Stimulated activated CD4-positive, alpha-beta T cell treated with anti-CD3 and anti-CD28 coated beads, Interleukin-4, amount 100 ng/mL, for 1 hour (primary cell): ENCODE data around the gene FANCD2.
"Not testable (repeated sequence)": the region's sequence is repeated elsewhere in the genome, so short reads cannot be mapped to it uniquely, and the experiment has no call there.

Experiments used
- DNase-seq: peaks from one replicate; pipeline ENCODE4 v3.0.0-alpha.2; 2020

Gene FANCD2

DNA sequence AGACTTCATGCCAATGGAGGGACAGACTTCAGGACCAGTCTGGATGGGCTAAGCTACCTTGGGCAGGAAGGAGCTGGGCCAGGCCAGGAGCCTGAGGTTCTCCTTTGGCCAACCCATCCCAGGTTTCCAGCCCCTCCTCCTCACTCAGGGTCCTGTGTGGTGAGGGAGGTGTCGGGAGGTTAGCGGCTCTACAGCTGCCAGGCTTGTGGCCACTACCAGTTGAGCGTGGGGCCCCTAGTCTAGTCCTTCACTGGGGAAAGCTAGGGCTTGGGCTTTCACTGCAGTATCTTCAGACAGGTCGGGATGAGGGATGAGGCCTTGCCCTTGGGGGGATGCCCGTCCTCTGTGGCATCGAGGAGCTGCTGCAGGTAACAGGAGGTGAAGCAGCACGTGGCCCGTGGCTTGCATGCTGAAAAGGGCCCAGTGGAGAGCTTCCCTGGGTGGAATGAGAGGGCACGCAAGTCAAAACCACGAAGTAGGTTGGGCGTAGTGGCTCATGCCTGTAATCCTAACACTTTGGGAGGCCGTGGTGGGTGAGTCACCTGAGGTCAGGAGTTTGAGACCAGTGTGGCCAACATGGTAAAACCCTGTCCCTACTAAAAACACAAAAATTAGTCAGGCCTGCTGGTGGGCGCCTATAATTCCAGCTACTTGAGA is 8.5 kb upstream of the FANCD2 start:
- no peak for DNase-seq

DNA sequence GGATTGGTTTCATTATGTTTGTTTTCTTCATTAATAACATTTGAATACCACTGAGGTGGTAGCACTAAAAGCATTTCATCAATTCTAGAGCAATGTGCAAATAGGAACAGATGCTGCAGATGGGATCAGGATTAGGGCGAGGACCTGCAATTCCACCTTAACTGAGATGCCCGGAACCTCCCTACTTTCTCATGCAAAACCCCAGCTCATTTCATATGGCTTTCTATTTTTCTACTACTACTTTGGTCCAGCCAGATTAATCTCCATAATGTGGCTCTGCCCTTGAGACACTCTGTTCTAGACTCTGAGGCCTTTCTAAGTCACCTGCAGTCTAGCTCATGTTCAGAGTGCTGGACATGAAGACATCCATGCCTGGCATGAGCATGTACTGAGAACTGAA is 7.4 kb upstream of the FANCD2 start:
- not testable (repeated sequence) for DNase-seq

DNA sequence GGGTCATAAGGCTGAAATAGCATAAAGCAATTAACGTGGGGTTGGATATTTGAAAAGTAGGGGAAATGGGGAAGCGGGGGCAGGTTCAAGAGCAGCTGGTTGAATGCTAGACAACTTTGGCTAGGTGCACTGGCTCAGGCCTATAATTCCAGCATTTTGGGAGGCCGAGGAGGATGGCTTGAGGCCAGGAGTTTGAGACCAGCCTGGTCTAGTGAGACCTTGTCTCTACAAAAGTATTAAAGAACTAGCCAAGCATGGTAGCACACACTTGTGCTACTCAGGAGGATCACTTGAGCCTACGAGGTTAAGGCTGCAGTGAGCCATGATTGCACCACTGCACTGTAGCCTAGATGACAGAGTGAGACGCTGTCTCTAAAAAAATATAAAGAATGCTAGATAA is 6.9 kb upstream of the FANCD2 start:
- no peak for DNase-seq

DNA sequence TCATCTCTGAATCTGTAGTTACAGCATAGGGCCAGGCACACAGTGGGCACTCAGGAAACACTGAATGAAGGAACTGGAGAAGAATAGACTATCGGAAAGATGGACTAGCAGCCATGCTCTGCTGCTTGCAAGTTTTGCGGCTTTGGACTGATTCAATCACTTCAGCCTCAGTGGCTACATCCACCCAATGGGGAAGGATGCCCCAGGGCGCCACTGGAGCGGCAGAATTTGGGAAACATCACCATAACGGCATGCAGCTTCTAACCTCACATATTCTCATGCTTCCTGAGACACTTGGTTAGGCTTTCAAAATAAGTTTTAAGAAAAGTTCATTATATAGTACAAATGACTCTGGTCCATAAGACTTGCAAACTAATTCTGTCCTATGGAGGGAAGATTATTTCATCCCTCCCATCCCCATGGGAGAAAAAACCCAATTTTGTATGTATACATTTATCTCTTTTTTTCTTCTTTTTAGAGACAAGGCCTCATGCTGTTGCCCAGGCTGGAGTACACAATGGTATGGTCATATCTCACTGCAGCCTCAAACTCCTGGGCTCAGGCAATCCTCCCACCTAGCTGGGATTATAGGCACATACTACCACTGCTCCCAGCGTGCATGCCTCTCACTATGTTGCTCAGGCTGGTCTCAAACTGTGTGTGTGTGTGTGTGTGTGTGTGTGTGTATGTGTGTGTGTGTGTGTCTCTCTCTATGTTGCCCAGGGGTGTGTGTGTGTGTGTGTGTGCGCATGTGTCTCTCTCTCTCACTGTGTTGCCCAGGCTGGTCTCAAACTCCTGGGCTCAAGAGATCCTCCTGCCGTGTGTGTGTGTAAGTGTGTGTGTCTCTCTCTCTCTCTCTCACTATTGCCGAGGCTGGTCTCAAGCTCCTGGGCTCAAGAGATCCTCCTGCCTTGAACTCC is 4.1 kb upstream of the FANCD2 start:
- no peak for DNase-seq

DNA sequence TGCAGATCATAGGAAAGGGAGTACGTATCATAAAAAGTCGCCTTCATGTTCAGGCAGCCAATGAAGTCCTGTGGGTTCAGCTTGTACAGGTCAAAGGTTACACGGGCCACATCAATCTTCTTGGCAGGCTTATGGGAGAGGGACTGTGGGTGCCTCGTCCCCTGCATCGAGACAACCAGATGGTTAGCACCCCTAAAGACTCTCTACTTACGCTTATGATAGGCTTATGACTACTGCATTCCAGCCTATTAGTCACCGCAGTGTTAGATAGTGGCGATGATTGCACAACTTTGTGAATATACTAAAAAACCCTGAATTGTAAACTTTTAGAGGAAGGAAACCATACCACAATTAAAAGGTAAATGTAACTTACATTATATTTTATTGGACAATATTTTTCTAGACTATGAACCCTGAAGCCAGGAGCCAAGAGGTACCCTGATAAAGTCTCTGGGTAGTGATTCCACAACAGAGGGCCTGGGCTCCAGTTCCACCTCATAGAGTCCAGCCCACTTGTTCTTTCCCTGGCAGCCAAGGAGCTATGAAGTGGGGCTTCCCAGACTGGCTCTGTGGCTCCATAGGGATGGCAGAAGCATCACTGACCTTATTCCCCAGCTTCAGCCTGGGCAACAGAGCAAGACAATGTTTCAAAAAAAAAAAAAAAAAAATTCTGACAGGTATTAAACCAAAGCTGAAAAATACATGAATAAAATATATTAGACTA is 2.5 kb upstream of the FANCD2 start:
- DNase-seq = no peak

DNA sequence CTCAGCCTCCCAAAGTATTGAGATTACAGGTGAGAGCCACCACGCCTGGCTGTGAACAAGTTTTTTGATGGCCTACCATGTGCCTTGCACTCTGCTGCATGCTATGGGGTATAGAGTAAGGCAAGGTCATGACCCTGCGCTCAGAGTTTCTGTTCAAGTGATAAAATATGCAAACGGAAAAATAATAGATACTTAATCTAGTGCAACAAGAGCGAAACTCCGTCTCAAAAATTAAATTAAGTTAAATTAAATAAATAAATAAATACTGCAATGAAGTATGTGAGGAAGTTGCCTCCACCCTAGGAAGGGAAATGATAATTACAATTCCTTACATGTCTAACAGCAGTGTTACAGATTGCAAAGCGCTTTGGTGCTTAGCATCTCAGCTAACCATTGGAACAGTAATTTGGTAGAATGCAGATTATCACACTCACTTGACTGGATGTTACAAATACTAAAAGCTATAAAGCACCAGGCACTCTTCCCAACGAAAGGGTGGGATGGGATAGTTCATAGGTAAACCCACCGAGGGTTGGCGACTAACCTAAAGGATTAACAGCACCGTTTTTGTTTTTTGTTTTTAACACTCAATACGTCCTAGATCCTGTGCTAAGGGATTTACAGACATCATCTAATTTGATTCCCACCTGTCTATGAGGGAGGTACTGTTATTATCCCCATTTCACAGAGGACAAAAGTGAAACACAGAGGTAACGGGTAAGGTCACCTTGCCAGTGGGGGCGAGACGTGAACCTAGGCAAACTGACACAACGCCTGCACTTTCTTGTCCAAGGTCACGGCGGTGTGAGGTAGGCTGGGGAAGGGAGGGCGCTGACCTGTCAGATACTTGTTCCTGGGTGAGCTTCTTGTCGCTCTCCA is 793 bp upstream of the FANCD2 start:
- DNase-seq = no peak

DNA sequence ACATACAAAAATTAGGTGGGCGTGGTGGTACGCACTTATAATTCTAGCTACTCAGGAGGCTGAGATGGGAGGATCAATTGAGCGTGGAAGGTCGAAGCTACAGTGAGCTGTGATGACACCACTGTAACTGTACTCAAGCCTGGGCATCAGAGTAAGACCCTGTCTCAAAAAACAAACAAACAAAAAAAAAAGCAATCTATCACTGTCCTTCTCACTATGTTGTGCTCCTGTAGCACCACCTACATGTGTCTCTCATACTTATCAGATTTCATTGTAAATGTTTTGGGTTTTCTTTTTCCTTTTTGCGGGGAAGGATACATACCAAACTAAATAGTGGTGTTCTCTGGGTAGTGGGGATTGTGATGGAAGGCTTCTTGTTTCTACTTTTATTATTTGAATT is 14.8 kb downstream of the FANCD2 start:
- DNase-seq = no peak

DNA sequence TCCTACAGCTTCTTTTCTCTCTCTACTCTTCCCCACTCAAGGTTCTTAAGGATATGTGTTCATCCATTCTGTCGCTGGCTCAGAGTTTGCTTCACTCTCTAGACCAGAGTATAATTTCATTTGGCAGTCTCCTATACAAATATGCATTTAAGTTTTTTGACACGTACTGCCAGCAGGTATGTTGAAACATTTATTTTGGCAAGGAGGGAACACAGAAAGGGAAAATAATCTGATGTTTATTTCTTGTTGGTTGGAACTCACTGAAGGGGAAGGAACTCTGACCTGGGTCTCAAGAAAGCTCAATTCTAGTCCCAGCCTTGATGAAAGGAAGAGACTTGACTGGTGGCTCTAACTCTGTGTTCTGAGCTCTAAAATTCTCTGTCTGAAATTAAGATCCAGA is 21.6 kb downstream of the FANCD2 start:
- no peak for DNase-seq

DNA sequence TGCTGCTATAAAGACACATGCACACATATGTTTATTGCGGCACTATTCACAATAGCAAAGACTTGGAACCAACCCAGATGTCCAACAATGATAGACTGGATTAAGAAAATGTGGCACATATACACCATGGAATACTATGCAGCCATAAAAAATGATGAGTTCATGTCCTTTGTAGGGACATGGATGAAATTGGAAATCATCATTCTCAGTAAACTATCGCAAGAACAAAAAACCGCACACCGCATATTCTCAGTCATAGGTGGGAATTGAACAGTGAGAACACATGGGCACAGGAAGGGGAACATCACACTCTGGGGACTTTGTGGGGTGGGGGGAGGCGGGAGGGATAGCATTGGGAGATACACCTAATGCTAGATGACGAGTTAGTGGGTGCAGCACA is 26.8 kb downstream of the FANCD2 start:
- DNase-seq = not testable (repeated sequence)

DNA sequence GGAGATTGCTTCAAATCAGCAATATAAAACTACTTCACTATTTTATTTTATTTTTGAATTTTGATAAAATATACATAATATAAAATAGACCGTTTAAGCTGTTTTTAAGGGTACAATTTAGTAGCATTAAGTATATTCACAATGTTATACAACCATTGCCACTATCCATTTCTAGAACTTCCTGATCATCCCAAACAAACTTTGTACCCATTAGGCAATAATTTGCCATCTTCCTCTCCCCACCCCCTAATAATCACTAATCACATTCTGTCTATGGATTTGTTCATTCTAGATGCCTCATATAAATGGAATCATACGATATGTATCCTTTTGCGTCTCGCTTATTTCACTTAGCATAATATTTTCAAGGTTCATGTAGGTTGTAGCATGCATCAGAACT is 28.9 kb downstream of the FANCD2 start:
- DNase-seq = no peak

DNA sequence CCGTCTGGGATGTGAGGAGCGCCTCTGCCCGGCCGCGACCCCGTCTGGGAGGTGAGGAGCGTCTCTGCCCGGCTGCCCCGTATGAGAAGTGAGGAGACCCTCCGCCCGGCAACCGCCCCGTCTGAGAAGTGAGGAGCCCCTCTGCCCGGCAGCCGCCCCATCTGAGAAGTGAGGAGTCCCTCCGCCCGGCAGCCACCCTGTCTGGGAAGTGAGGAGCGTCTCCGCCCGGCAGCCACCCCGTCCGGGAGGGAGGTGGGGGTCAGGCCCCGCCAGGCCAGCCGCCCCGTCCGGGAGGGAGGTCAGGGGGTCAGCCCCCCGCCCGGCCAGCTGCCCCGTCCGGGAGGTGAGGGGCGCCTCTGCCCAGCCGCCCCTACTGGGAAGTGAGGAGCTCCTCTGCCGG is 43.8 kb downstream of the FANCD2 start:
- DNase-seq = not testable (repeated sequence)

DNA sequence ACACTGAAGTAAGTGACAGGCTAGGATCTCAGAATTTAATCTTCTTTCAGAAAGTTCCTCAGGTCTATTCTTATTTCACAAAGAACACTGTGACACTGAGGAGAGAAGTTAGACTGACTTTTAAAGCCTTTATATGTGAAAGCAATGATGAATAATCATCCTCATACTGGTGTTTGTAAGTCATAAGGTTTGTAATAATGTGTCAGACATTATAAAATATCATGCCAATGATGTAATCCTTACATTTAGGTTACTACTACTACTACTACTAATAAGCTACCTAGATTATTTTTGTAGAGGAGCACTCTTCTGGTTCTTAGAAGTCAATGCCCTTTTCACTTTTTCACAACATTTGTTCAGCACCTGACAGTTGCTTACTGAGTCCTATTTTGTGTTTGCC is 48.4 kb downstream of the FANCD2 start:
- DNase-seq = no peak

DNA sequence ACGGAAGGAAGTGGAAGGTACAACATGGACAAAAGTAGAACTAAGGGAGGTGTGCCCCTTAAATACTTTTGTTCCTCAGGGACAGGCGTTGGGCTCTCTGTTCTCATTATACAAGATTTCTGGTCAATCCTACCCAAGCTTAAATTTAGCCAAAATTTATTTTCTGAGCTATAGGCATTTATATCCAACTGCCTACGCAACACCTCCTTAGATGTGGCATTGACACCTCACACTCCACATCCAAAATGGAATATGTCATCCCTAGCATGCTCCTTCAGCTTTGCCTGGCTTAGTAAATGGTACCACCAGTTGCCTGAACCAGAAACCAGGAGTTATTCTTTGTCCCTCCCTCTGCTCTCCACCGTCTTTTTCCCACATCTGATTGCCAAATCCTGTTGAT is 55.6 kb downstream of the FANCD2 start:
- no peak for DNase-seq

DNA sequence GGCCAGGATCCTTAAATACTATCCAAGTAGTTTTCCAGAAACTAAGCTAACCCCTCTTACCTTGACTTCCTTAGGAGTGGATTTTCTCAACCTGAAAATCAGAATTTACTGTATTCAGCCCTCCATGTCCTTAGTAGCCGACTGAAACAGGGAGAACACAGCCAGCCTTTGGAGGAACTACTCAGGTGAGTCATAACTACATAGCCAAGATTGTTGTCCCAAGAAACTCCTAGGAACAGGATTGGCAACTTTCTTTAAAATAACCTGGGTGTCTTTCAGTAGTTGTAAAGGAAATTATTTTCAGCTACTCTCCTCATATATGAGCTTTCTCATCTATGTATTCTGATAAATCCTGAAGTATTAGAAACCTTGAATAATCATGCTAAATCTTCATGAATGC is 59.5 kb downstream of the FANCD2 start:
- DNase-seq = no peak

DNA sequence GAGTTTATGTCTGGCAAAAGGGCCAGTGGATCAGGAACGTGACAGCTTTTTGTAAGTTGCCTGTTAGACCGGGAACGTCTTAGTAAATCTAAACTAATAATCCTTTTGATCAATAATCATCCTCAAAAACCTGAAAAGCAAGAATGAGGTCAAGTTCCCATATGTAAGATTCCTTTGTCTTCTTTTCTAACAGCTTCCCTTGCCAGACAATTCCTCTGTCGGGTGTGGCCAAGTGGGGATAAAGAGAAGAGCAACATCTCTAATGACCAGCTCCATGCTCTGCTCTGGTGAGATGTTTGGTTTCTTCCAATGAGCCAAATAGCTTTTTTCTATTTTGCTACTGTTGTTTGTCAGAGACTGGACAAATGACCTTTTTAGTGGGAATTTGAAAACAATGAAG is 62.0 kb downstream of the FANCD2 start:
- no peak for DNase-seq

DNA sequence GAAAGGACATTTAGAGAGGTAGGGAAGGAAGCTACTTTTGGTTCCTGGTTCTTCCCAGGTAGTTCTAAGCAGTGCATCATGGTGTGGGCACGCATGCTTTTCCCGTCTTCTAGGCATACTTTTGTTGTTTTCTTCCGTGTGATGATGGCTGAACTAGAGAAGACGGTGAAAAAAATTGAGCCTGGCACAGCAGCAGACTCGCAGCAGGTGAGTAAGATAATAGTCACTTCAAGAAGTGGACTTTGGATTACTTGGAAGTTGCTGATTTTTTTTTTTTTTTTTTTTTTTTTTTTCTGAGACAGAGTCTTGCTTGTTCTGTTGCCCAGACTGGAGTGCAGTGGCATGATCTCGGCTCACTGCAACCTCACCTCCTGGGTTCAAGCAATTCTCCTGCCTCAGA is 63.9 kb downstream of the FANCD2 start:
- no peak for DNase-seq

DNA sequence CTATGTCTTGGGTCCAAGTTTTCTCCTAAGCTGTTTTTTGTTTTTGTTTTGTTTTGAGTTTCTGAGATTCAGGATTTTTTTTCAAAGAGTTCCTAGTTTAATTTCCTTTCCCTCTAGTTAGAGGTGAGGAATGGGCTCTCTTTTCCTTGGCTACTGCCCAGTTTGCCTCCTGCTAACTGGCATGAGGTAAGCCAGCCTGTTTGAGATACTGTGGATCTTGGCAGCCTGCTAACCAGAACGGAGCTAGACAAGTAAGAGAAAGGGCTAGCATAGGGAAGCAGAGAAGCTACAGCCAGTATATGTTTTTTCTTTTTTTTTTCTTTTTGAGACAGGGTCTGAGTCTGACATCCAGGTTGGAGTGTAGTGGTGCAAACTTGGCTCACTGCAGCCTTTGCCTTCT is 64.5 kb downstream of the FANCD2 start:
- DNase-seq = not testable (repeated sequence)

DNA sequence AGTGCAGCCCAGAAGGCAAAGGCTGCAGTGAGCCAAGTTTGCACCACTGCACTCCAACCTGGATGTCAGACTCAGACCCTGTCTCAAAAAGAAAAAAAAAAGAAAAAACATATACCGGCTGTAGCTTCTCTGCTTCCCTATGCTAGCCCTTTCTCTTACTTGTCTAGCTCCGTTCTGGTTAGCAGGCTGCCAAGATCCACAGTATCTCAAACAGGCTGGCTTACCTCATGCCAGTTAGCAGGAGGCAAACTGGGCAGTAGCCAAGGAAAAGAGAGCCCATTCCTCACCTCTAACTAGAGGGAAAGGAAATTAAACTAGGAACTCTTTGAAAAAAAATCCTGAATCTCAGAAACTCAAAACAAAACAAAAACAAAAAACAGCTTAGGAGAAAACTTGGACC is 65.2 kb downstream of the FANCD2 start:
- not testable (repeated sequence) for DNase-seq

DNA sequence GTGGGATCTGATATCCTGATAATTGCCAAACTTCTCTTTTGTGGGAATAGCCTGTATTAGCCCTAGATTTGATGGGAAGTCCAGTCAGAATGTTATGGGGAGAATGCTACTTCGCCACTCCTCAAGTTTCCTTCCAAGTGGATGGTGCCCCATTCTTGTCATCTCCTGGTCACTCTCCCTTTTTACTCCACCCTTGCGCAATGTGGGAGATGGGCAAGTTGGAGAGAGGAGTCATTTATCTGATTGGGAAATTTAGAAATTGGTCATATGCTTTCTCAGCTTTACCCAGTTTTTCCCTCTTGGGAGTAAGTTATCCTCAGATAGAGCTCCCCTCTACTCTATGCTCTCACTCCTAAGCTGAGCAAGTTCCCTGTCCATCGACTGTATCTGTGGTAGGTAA is 67.4 kb downstream of the FANCD2 start:
- no peak for DNase-seq

DNA sequence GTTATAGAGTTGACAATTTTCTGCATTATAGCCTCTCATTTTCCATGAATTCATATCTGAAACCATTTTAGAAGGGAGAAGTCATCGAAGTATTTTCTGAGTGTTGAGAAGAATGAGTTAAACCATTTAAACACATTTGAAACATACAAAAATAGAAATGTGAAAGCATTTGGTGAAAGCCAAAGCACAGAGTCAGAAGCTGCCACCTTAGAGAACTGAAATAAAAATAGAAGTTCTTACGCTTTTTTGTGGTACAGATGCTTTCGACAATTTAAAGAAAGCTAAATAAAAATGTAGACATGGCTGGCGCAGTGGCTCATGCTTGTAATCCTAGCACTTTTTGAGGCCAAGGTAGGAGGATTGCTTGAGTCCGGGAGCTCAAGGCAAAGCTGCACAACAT is 72.8 kb downstream of the FANCD2 start:
- no peak for DNase-seq

DNA sequence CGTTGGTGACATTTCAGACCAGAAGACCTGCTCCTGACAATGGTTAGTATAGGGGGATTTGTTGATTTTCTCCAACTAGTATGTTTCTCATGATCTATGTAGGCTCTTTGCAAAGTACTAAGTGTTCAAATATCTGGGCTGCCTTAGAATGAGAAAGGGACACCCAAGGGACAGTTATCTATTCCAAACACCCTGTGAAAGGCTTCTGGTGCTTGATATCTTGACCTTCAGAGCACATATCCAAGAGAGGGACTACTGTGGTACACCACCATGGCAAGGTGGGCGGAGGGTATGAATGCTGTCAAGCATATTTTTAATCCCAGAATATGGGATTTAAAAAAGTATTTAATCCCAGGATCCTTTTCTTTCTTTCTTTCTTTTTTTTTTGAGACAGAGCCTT is 80.7 kb downstream of the FANCD2 start:
- DNase-seq = no peak

DNA sequence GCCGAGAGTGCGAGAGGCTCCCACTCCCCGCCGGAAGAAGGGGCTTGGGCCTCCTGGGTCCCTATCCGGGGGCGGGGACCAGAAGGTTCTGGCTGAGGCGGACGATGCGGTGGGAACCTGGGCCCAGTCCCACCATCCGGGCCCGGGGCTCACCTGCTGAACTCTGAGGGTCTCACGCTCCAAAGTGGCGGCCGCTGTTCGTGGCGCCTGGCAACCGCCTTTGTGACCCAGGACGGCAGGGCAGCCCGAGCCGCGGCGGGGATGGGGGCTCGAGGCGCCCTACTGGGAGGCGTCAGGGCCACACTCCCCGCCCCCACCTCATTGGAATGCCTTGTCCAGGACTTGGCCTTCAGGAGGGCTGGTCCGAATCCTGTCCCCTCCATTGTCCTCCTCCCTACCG is 81.9 kb downstream of the FANCD2 start, which contains the start of gene FANCD2OS:
FANCD2OS (minus strand) TSS at position 165 of the 400 bp plus-strand sequence. CDS start 3,481 bp downstream, outside the sequence.
- no peak for DNase-seq
